SK-N-MC (cell line): Measurements from ENCODE around the gene SLC7A5.

Experiments
- EZH2 ChIP-seq: fragments of 200-600 bp; sonication (generic); IDR thresholded peaks from one replicate; pipeline ENCODE4 v1.6.1; 2017; ENCODE audit warnings: antibody characterized with exemption
- FOXP2 ChIP-seq: optimal IDR thresholded peaks from 2 replicates; pipeline ENCODE3; 2011; ENCODE audit warnings: mild to moderate bottlenecking, moderate library complexity; ENCODE audit not compliant: insufficient read depth; ENCODE audit errors: extremely low read length, control extremely low read depth
- POLR2AphosphoS5 ChIP-seq: IDR thresholded peaks from 2 replicates; pipeline ENCODE4 v1.6.1; 2012; ENCODE audit warnings: mild to moderate bottlenecking, low read depth, low read length, borderline replicate concordance

DNA sequence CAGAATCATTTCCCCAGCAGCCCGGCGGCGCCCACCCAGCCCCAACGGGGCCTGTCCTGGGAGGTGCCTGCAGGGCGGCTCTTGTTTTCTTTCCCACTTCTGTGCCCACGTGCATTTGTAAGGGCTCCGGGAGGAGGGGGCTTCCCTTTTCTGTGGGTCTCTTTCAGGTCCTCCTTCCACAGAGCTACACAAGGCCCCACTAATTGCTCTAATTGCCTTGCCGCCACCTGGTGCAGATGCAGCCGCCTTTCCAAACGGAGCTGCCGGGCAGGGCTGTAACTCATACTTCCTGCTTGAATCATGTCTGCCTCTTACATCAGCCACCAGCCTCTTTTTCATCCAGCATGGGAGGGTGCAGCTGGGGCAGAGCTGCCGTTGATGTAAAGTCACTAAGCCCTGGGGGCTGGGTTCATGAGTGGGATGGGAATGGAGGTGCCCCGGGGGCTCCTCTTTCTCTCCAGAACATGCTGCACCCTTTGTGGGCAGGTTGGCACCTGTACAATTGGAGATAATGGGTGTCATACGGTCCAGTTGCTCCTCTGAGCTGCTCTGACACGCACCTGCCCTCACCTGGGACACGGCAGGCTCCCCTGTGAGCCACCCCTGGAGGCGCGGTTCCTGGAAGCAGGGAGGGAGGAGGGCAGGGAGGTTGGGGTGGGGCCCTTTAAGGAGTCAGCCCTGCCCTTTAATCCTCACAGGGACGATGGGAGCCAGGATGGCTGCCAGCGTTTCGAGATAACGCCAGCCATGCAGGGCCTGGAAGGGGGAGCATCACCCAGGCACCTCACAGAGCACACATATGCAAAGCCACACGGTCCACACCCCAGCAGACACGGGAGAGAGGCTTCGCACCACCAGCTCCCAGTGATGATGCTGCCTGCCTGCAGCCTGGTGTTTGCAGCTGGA, 62.4 kb downstream of the SLC7A5 start:
- no peak for TF ChIP-seq EZH2
- no peak for TF ChIP-seq POLR2AphosphoS5
- TF ChIP-seq FOXP2: no peak
